Activated T-cell treated with anti-CD3 and anti-CD28 coated beads, Interleukin-2, amount 50 U/mL, for 24 hours (primary cell): Measurements from ENCODE around the gene MAPKAP1.
A peak's percentile ranks its signal among the peaks of the same experiment; 100 is the strongest.

Experiments
- DNase-seq: peaks from one replicate; pipeline ENCODE4 v3.0.0-alpha.2; 2020
- H3K27ac Mint-ChIP-seq: 2 replicates; pipeline ENCODE4 v1.8.0; 2020; ENCODE audit warnings: mild to moderate bottlenecking, mixed read lengths
- H3K27me3 Mint-ChIP-seq: 2 replicates; pipeline ENCODE4 v1.8.0; 2020; ENCODE audit warnings: mixed read lengths
- H3K36me3 Mint-ChIP-seq: 2 replicates; pipeline ENCODE4 v1.8.0; 2020; ENCODE audit warnings: low read depth, mixed read lengths
- H3K4me1 Mint-ChIP-seq: 2 replicates; pipeline ENCODE4 v1.8.0; 2020; ENCODE audit warnings: low read depth, mixed read lengths
- H3K4me3 Mint-ChIP-seq: 2 replicates; pipeline ENCODE4 v1.8.0; 2020; ENCODE audit warnings: mild to moderate bottlenecking, moderate library complexity, mixed read lengths
- H3K9me3 Mint-ChIP-seq: 2 replicates; pipeline ENCODE4 v1.8.0; 2020; ENCODE audit warnings: mixed read lengths

Gene MAPKAP1

DNA sequence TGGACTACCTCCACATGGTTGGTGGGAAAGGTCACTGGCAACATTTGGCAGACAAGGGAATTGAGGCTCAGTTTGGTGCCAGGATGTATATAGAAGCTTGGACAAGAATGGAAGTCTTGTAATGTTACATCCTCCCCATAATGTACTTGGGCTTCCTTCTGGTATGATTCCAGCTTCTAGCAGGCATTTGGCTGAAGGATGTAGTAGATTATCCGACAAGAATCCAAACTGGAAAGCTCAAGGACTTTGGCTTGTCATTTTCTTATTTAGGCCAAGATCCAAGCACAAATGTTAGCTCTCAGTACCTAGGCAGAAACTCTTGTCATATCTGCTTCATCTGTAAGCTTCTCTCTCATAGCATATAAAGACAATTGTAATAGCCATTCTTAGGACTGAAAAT is 209.1 kb downstream of the MAPKAP1 start:
- no peak overlapping the region for H3K27ac Mint-ChIP-seq
- no peak for DNase-seq
- no peaks in the 10 kb centered on the region for H3K9me3 Mint-ChIP-seq
- H3K36me3 Mint-ChIP-seq = peaks cover 41% of the 10 kb centered on the region
- no peaks in the 10 kb centered on the region for H3K27me3 Mint-ChIP-seq
- peaks cover 8% of the 10 kb centered on the region for H3K4me1 Mint-ChIP-seq
- no peak overlapping the region for H3K4me3 Mint-ChIP-seq

- H3K27ac Mint-ChIP-seq = no peak overlapping the region
- peaks cover 8% of the 10 kb centered on the region for H3K4me1 Mint-ChIP-seq
- peaks cover 36% of the 10 kb centered on the region for H3K36me3 Mint-ChIP-seq
- no peak overlapping the region for H3K4me3 Mint-ChIP-seq
- H3K9me3 Mint-ChIP-seq = no peaks in the 10 kb centered on the region
- no peaks in the 10 kb centered on the region for H3K27me3 Mint-ChIP-seq
- no peak for DNase-seq
Observed at GRCh38 chr9:125497478-125497877, 209.5 kb downstream of the MAPKAP1 start.

DNA sequence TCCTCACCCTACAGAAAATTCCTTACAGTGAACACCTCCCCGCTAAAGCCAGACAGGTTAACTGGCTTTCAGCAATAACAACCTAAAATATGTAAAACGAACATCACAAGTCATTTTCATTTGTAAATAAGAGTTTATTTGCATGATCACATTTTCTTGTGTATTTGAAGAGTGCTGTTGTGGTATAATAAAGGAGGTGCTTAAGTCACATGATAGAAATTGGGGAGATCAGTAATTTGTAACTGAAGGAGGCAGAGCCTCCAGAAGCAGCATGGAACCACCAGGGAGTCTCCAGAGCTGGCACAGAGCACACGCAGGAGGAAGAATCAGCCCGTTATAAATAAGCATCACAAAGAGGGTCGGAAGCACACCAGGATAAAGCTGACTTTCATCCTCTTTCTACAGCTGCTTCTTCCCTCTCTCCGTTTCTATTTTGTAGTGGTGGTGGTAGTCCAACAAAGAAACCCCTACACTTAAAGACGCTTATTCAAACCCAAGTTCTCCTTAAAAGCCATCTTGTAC is 210.6 kb downstream of the MAPKAP1 start:
- no peaks in the 10 kb centered on the region for H3K27me3 Mint-ChIP-seq
- no peak overlapping the region for H3K4me3 Mint-ChIP-seq
- peaks cover 34% of the 10 kb centered on the region for H3K36me3 Mint-ChIP-seq
- H3K9me3 Mint-ChIP-seq = no peaks in the 10 kb centered on the region
- H3K4me1 Mint-ChIP-seq = peaks cover 8% of the 10 kb centered on the region
- no peak overlapping the region for H3K27ac Mint-ChIP-seq
- no peak for DNase-seq

GRCh38 chr9:125495172-125496119 is 211.6 kb downstream of the MAPKAP1 start:
- no peak for DNase-seq
- no peaks in the 10 kb centered on the region for H3K9me3 Mint-ChIP-seq
- peak overlapping the region; percentile 42 for H3K27ac Mint-ChIP-seq
- H3K4me3 Mint-ChIP-seq = no peak overlapping the region
- H3K36me3 Mint-ChIP-seq = peaks cover 25% of the 10 kb centered on the region
- H3K27me3 Mint-ChIP-seq = no peaks in the 10 kb centered on the region
- peaks cover 8% of the 10 kb centered on the region for H3K4me1 Mint-ChIP-seq

- no peak overlapping the region for H3K27ac Mint-ChIP-seq
- H3K9me3 Mint-ChIP-seq = no peaks in the 10 kb centered on the region
- no peak for DNase-seq
- no peaks in the 10 kb centered on the region for H3K27me3 Mint-ChIP-seq
- peaks cover 22% of the 10 kb centered on the region for H3K36me3 Mint-ChIP-seq
- no peak overlapping the region for H3K4me3 Mint-ChIP-seq
- H3K4me1 Mint-ChIP-seq = peaks cover 8% of the 10 kb centered on the region
Observed at GRCh38 chr9:125494653-125494915, 212.4 kb downstream of the MAPKAP1 start.

- DNase-seq = no peak
- no peaks in the 10 kb centered on the region for H3K9me3 Mint-ChIP-seq
- H3K4me3 Mint-ChIP-seq = no peak overlapping the region
- H3K27me3 Mint-ChIP-seq = no peaks in the 10 kb centered on the region
- peaks cover 8% of the 10 kb centered on the region for H3K4me1 Mint-ChIP-seq
- H3K36me3 Mint-ChIP-seq = peaks cover 18% of the 10 kb centered on the region
- no peak overlapping the region for H3K27ac Mint-ChIP-seq
Observed at GRCh38 chr9:125493881-125494652, 212.9 kb downstream of the MAPKAP1 start.

DNA sequence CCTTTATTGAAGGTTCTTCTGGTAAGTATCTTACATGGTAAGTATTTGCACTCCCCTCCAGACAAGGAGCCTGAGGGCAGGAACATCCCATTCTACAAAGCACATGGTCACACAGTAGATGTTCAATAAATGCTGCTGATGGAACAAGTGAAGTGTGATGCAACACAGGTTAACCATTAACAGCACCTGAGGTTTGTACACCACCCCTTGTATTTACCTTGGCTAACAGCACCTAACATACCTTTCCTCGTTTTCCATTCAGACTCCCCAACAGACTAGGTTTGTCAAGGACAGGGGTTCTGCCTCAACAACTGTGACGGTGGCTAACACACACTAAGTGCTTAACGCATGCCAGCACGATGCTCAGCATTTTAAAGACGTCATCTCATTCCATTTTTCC is 213.6 kb downstream of the MAPKAP1 start:
- Mint-ChIP-seq H3K4me1 (peaks cover 8% of the 10 kb centered on the region), H3K4me3 (no peak overlapping the region), H3K27ac (no peak overlapping the region), H3K27me3 (no peaks in the 10 kb centered on the region), H3K9me3 (no peaks in the 10 kb centered on the region), H3K36me3 (peaks cover 16% of the 10 kb centered on the region)
- no peak for DNase-seq

GRCh38 chr9:125492719-125493118 is 214.3 kb downstream of the MAPKAP1 start:
- peaks cover 8% of the 10 kb centered on the region for H3K4me1 Mint-ChIP-seq
- no peaks in the 10 kb centered on the region for H3K27me3 Mint-ChIP-seq
- no peak overlapping the region for H3K4me3 Mint-ChIP-seq
- H3K27ac Mint-ChIP-seq = no peak overlapping the region
- no peaks in the 10 kb centered on the region for H3K9me3 Mint-ChIP-seq
- peaks cover 10% of the 10 kb centered on the region for H3K36me3 Mint-ChIP-seq
- DNase-seq = no peak

DNA sequence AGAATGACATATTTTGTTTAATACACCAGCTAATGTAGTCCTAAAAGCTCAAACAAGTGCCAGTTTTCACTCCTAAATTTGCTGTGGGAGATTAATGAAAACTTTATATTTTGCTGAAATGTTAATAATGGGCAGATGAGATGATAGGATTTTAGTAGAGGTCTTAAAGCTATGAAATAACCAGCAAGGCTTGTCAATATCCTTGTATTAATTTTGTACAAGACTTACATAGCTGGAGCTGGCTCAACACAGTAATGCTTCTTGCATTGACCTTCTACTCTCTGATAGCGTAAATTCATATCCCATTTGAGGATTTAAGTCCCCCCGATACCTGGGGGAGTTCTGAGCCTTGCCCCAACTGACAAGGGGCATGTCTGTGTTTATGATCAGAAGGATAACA is 219.2 kb downstream of the MAPKAP1 start:
- no peaks in the 10 kb centered on the region for H3K9me3 Mint-ChIP-seq
- no peaks in the 10 kb centered on the region for H3K27me3 Mint-ChIP-seq
- no peaks in the 10 kb centered on the region for H3K4me1 Mint-ChIP-seq
- peaks cover 26% of the 10 kb centered on the region for H3K36me3 Mint-ChIP-seq
- no peak for DNase-seq
- H3K4me3 Mint-ChIP-seq = no peak overlapping the region
- H3K27ac Mint-ChIP-seq = no peak overlapping the region

- DNase-seq = no peak
- no peaks in the 10 kb centered on the region for H3K27me3 Mint-ChIP-seq
- no peaks in the 10 kb centered on the region for H3K4me1 Mint-ChIP-seq
- H3K27ac Mint-ChIP-seq = no peak overlapping the region
- no peak overlapping the region for H3K4me3 Mint-ChIP-seq
- peaks cover 34% of the 10 kb centered on the region for H3K36me3 Mint-ChIP-seq
- no peaks in the 10 kb centered on the region for H3K9me3 Mint-ChIP-seq
Observed at GRCh38 chr9:125486576-125486975, 220.4 kb downstream of the MAPKAP1 start.

- Mint-ChIP-seq H3K27me3 (no peaks in the 10 kb centered on the region), H3K4me3 (no peak overlapping the region), H3K36me3 (peaks cover 37% of the 10 kb centered on the region), H3K27ac (no peak overlapping the region), H3K9me3 (no peaks in the 10 kb centered on the region), H3K4me1 (no peaks in the 10 kb centered on the region)
- DNase-seq = no peak
Observed at GRCh38 chr9:125486152-125486508, 220.9 kb downstream of the MAPKAP1 start.

DNA sequence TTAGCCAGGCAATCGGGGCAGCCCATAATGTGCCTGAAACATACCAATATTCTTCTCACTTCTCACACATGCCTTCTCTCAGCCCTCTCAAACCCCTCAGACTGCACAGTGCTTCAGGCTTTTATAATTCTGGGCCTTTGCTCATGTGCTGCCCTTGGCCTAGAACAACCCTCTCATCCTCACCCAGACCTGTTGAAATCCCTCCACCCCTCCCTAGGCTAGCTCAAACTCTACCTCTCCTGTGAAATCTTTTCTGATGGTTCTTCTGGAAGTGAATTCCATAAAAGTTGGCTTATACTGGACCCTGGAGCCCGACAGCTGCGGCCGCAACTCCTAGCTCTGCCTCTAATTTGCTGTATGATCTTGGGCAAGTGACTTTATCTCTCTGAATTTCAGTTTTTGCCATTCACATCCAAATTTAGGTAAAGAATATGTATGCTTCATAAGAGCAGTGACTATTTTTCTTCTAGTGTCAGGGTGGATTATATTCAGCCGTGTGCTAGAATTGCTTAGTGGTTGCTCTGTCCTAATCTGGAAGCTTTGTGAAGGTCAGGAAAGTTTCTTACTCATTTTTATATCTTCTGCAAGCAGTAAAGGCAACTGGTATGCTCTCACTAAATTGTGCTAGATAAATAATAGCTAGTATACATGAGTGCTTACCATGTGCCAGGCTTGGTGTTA is 221.4 kb downstream of the MAPKAP1 start:
- no peaks in the 10 kb centered on the region for H3K9me3 Mint-ChIP-seq
- no peak overlapping the region for H3K4me3 Mint-ChIP-seq
- H3K36me3 Mint-ChIP-seq = peaks cover 40% of the 10 kb centered on the region
- H3K27me3 Mint-ChIP-seq = no peaks in the 10 kb centered on the region
- DNase-seq = no peak
- no peak overlapping the region for H3K27ac Mint-ChIP-seq
- no peaks in the 10 kb centered on the region for H3K4me1 Mint-ChIP-seq

- DNase-seq = no peak
- no peak overlapping the region for H3K4me3 Mint-ChIP-seq
- peaks cover 50% of the 10 kb centered on the region for H3K36me3 Mint-ChIP-seq
- no peaks in the 10 kb centered on the region for H3K27me3 Mint-ChIP-seq
- H3K27ac Mint-ChIP-seq = no peak overlapping the region
- no peaks in the 10 kb centered on the region for H3K4me1 Mint-ChIP-seq
- H3K9me3 Mint-ChIP-seq = no peaks in the 10 kb centered on the region
Observed at GRCh38 chr9:125484350-125485282, 222.4 kb downstream of the MAPKAP1 start.

- H3K27ac Mint-ChIP-seq = no peak overlapping the region
Observed at GRCh38 chr9:125483697-125484096, 223.3 kb downstream of the MAPKAP1 start.

More at GRCh38 chr9:125483697-125484096, 223.3 kb downstream of the MAPKAP1 start:
- no peak for DNase-seq
- Mint-ChIP-seq H3K4me1 (no peaks in the 10 kb centered on the region), H3K9me3 (no peaks in the 10 kb centered on the region), H3K27me3 (no peaks in the 10 kb centered on the region), H3K4me3 (no peak overlapping the region), H3K36me3 (peaks cover 56% of the 10 kb centered on the region)
